Measurements from ENCODE around the gene ATP6V0A1. TPM values are rescaled to one million over a fixed set of nuclear protein-coding genes. Genes with fewer than 3 reads are reported as not detected.

ATP6V0A1 gene
- total RNA-seq, 1 donor from 2014 or later = 103 TPM

DNA sequence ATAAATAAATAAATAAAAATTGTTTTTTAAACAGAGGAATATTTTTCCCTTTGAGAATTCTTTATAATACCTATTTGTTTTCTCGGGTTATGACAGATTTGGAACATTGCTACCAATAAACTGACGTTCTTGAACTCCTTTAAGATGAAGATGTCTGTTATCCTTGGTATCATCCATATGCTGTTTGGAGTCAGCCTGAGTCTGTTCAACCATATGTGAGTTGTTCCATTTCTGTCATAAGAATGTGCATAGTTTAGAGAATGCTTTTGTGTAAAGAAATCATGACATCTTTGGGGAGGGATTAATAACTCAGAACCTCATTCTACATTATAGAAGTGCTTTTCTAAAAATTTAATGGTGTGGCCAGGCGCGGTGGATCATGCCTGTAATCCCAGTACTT lies 40.1 kb downstream of the ATP6V0A1 start:
- no peak overlapping the region for H3K27ac Mint-ChIP-seq (ENCODE audit: unreplicated experiment)
- TF ChIP-seq, protein P1, sequence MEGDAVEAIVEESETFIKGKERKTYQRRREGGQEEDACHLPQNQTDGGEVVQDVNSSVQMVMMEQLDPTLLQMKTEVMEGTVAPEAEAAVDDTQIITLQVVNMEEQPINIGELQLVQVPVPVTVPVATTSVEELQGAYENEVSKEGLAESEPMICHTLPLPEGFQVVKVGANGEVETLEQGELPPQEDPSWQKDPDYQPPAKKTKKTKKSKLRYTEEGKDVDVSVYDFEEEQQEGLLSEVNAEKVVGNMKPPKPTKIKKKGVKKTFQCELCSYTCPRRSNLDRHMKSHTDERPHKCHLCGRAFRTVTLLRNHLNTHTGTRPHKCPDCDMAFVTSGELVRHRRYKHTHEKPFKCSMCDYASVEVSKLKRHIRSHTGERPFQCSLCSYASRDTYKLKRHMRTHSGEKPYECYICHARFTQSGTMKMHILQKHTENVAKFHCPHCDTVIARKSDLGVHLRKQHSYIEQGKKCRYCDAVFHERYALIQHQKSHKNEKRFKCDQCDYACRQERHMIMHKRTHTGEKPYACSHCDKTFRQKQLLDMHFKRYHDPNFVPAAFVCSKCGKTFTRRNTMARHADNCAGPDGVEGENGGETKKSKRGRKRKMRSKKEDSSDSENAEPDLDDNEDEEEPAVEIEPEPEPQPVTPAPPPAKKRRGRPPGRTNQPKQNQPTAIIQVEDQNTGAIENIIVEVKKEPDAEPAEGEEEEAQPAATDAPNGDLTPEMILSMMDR (IDR thresholded peaks at IDR 0.05; ENCODE audit: unreplicated experiment) = no peak
- no peaks in the 10 kb centered on the region for H3K27me3 Mint-ChIP-seq (ENCODE audit: unreplicated experiment)
- DNase-seq (ENCODE audit: low spot score) = no peak
- H3K4me1 Mint-ChIP-seq (ENCODE audit: unreplicated experiment) = no peaks in the 10 kb centered on the region
- H3K4me3 Mint-ChIP-seq (ENCODE audit: unreplicated experiment) = peak overlapping the region; percentile 35
- no peaks in the 10 kb centered on the region for H3K9me3 Mint-ChIP-seq (ENCODE audit: unreplicated experiment)
- H3K36me3 Mint-ChIP-seq (ENCODE audit: low read depth, unreplicated experiment) = peaks cover 40% of the 10 kb centered on the region

DNA sequence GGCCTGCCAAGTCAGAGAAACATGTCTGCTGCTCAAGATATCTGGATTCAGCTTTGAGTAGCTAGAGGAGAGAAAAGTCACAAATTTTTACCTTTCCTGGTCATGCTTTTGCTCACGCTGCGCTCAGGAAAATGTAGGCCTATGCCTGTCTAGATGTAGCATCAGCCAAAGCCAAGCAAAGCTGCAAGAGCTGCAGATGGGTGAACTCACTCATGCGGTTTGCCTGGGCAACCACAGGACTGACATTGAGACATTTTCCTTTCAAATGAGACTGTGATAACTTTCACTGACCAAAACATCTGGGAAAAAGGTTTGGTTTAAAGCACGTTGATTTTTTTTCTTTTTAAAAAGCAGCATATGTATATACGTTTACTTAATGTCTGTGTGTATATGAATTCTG lies 43.4 kb downstream of the ATP6V0A1 start:
- TF ChIP-seq, protein P1 (IDR thresholded peaks at IDR 0.05; ENCODE audit: unreplicated experiment) = no peak
- no peak for DNase-seq (ENCODE audit: low spot score)

DNA sequence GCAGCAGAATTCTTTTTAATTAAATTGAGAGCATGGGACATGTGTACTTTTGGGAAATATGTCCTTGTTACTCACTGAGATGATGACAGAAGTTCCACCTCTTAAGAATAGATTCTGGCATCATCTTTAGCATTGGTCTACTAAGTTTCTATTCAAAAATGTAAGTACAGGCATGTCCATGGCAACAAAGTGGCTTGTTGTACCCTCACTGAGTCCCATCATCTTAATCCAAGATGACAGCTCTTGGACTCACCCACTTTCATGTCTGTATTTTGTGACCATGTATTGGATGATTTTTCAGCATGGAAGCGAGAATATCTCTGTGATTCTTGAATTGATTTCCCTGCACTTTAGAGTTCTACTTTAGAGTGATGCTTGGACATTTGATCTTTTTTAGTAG lies 44.2 kb downstream of the ATP6V0A1 start:
- no peaks in the 10 kb centered on the region for H3K4me1 Mint-ChIP-seq (ENCODE audit: unreplicated experiment)
- H3K36me3 Mint-ChIP-seq (ENCODE audit: low read depth, unreplicated experiment) = peaks cover 36% of the 10 kb centered on the region
- DNase-seq (ENCODE audit: low spot score) = no peak
- H3K27ac Mint-ChIP-seq (ENCODE audit: unreplicated experiment) = no peak overlapping the region
- no peaks in the 10 kb centered on the region for H3K27me3 Mint-ChIP-seq (ENCODE audit: unreplicated experiment)
- TF ChIP-seq, protein P1 (IDR thresholded peaks at IDR 0.05; ENCODE audit: unreplicated experiment) = no peak
- no peaks in the 10 kb centered on the region for H3K9me3 Mint-ChIP-seq (ENCODE audit: unreplicated experiment)
- peak overlapping the region; percentile 73 for H3K4me3 Mint-ChIP-seq (ENCODE audit: unreplicated experiment)

More for the DNA sequence above, 43.4 kb downstream of the ATP6V0A1 start:
- peaks cover 30% of the 10 kb centered on the region for H3K36me3 Mint-ChIP-seq (ENCODE audit: low read depth, unreplicated experiment)
- no peaks in the 10 kb centered on the region for H3K27me3 Mint-ChIP-seq (ENCODE audit: unreplicated experiment)
- no peak overlapping the region for H3K4me3 Mint-ChIP-seq (ENCODE audit: unreplicated experiment)
- H3K4me1 Mint-ChIP-seq (ENCODE audit: unreplicated experiment) = no peaks in the 10 kb centered on the region
- no peaks in the 10 kb centered on the region for H3K9me3 Mint-ChIP-seq (ENCODE audit: unreplicated experiment)
- no peak overlapping the region for H3K27ac Mint-ChIP-seq (ENCODE audit: unreplicated experiment)

DNA sequence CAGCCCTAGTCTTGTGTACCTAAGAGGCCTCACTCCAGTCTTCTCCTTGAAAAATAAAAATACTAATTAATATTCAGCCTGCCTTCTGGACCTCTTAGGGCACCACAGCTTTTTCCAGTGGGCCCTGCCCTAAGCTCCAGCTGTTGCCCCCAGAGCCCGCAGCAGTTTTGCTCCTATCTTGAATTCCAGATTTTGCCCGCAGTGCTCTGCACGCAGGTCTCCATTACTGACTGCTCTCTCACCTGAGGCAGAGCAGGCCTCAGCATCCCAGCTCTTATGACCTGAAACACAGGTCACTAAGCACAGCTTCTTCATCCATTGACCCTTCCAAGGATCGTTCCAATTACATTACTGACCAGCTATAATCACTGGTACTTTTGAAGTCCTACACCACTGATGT lies 49.0 kb downstream of the ATP6V0A1 start:
- peak overlapping the region; percentile 2 for H3K4me3 Mint-ChIP-seq (ENCODE audit: unreplicated experiment)
- no peak for DNase-seq (ENCODE audit: low spot score)
- H3K9me3 Mint-ChIP-seq (ENCODE audit: unreplicated experiment) = no peaks in the 10 kb centered on the region
- peaks cover 64% of the 10 kb centered on the region for H3K36me3 Mint-ChIP-seq (ENCODE audit: low read depth, unreplicated experiment)
- peaks cover 4% of the 10 kb centered on the region for H3K27me3 Mint-ChIP-seq (ENCODE audit: unreplicated experiment)
- H3K27ac Mint-ChIP-seq (ENCODE audit: unreplicated experiment) = peak overlapping the region; percentile 28
- H3K4me1 Mint-ChIP-seq (ENCODE audit: unreplicated experiment) = peaks cover 13% of the 10 kb centered on the region
- TF ChIP-seq, protein P1 (IDR thresholded peaks at IDR 0.05; ENCODE audit: unreplicated experiment) = no peak

DNA sequence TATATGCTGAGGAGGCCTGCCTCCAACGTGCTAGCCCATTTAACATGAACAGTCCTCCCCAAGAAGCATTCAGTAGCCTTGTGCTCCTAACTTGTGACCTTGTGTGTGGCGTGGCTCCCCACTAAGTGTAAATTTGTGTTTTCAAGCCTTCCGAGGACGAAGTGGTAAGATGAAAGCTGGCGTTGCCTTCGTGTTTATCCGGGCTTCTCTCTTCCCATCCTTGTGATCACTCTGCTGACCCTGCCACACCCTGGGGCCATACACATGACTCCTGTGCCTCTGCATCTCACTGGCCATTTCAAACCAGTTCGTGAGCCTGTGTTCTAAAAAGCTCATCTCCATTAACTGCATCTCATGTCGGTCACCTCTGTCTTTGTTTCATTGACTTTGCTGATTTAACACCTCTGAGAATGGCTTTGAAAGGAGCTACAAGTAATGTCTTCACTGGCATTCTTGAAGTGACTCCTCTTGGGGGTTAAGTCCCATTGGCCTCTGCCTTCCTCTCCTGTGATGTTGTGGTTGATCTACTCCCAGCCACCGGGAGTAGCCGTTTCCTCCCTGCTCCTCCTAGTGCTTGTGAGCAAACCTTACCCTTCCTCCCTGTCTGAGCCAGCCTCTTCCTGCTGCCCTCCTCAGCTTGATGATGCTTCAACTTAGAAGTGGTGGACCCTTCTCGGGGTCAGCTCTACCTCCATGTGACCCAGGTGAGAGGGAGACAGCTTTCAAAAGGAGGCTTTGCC lies 49.9 kb downstream of the ATP6V0A1 start:
- H3K4me1 Mint-ChIP-seq (ENCODE audit: unreplicated experiment) = peaks cover 13% of the 10 kb centered on the region
- H3K27me3 Mint-ChIP-seq (ENCODE audit: unreplicated experiment) = peaks cover 4% of the 10 kb centered on the region
- no peak for DNase-seq (ENCODE audit: low spot score)
- peak overlapping the region; percentile 28 for H3K27ac Mint-ChIP-seq (ENCODE audit: unreplicated experiment)
- no peaks in the 10 kb centered on the region for H3K9me3 Mint-ChIP-seq (ENCODE audit: unreplicated experiment)
- peaks cover 69% of the 10 kb centered on the region for H3K36me3 Mint-ChIP-seq (ENCODE audit: low read depth, unreplicated experiment)
- H3K4me3 Mint-ChIP-seq (ENCODE audit: unreplicated experiment) = no peak overlapping the region
- TF ChIP-seq, protein P1 (IDR thresholded peaks at IDR 0.05; ENCODE audit: unreplicated experiment) = no peak
